Measurements from ENCODE around the gene WASHC4.

DNA sequence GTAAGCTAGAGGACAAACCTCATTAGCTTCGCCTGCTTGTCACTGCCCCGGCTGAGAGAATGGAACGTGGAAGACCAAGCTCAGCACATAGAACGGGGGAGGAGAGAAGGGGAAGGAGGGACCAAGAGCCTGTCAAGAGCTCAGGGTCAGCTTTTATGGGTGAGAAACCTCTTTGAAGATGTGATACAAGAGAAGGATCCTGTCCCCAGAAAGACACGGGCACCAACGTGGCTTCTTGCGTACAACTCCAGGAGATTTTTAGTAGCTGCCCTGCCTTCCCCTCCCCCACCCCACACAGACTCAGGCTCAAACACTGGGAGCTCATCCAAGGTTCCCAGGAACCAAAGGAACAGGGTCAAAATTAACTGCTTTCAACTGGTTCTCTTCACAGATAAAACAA is 93.8 kb downstream of the WASHC4 start:
- TF ChIP-seq, protein P1, sequence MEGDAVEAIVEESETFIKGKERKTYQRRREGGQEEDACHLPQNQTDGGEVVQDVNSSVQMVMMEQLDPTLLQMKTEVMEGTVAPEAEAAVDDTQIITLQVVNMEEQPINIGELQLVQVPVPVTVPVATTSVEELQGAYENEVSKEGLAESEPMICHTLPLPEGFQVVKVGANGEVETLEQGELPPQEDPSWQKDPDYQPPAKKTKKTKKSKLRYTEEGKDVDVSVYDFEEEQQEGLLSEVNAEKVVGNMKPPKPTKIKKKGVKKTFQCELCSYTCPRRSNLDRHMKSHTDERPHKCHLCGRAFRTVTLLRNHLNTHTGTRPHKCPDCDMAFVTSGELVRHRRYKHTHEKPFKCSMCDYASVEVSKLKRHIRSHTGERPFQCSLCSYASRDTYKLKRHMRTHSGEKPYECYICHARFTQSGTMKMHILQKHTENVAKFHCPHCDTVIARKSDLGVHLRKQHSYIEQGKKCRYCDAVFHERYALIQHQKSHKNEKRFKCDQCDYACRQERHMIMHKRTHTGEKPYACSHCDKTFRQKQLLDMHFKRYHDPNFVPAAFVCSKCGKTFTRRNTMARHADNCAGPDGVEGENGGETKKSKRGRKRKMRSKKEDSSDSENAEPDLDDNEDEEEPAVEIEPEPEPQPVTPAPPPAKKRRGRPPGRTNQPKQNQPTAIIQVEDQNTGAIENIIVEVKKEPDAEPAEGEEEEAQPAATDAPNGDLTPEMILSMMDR (IDR thresholded peaks at IDR 0.05): no peak
- TF ChIP-seq POLR2A (IDR thresholded peaks at IDR 0.05) (no peak), POLR2AphosphoS5 (IDR thresholded peaks at IDR 0.05) (no peak), EP300 (IDR thresholded peaks at IDR 0.05; ENCODE audit: low read depth) (no peak)

Data from transverse colon (tissue), 4 donors.